Ishikawa (cell line): ENCODE results near the gene MAGI2.

Experiments used
- CEBPB ChIP-seq: IDR thresholded peaks from 2 replicates; pipeline ENCODE4 v1.6.1; 2012
- CREB1 ChIP-seq: IDR thresholded peaks from 2 replicates; pipeline ENCODE4 v1.6.1; 2012; ENCODE audit warnings: low read depth
- EGR1 ChIP-seq: IDR thresholded peaks from 2 replicates; pipeline ENCODE4 v1.6.1; 2012
- EP300 ChIP-seq: IDR thresholded peaks from 2 replicates; pipeline ENCODE4 v1.6.1; 2012; ENCODE audit warnings: borderline replicate concordance
- FOXM1 ChIP-seq: IDR thresholded peaks from 2 replicates; pipeline ENCODE4 v1.6.1; 2012; ENCODE audit warnings: low read depth, borderline replicate concordance
- NFIC ChIP-seq: IDR thresholded peaks from 2 replicates; pipeline ENCODE4 v1.6.1; 2012
- RAD21 ChIP-seq: IDR thresholded peaks from 2 replicates; pipeline ENCODE4 v1.6.1; 2012; ENCODE audit warnings: low read depth
- TAF1 ChIP-seq: IDR thresholded peaks from 2 replicates; pipeline ENCODE4 v1.6.1; 2012; ENCODE audit warnings: low read depth, mild to moderate bottlenecking
- TCF12 ChIP-seq: IDR thresholded peaks from 2 replicates; pipeline ENCODE4 v1.6.1; 2012; ENCODE audit warnings: low read depth
- TEAD4 ChIP-seq: IDR thresholded peaks from 2 replicates; pipeline ENCODE4 v1.6.1; 2012
- YY1 ChIP-seq: IDR thresholded peaks from 2 replicates; pipeline ENCODE4 v1.6.1; 2012; ENCODE audit warnings: low read depth
- ZBTB7A ChIP-seq: IDR thresholded peaks from 2 replicates; pipeline ENCODE4 v1.6.1; 2012; ENCODE audit warnings: low read depth
- TF ChIP-seq, protein P1 (sequence below): IDR thresholded peaks from 2 replicates; pipeline ENCODE4 v1.6.1; 2012; ENCODE audit warnings: low read depth, mild to moderate bottlenecking
- TF ChIP-seq, protein P2 (sequence below): IDR thresholded peaks from 2 replicates; pipeline ENCODE4 v1.6.1; 2012
- TF ChIP-seq, protein P3 (sequence below): IDR thresholded peaks from 2 replicates; pipeline ENCODE4 v1.6.1; 2012

Gene MAGI2

DNA sequence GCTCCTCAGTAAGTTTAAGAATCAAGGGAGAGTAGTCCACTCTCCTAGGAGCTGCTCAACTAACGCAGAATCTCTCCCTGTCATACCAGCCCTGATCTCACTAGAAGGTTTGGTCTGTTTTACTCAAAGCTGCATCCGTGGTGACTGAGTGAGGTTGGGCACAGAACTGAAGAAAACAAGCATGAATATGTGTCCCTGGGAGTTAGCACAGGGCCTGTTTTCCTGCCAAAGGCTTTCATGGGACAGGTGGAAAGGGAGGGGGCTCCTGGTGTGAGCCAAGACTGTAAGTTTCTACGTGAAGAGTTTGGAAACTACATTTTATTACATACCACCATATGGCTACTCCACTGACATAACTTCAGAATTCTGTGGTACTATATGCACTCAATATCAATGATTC lies 705.9 kb downstream of the MAGI2 start:
- TF ChIP-seq, protein P1, sequence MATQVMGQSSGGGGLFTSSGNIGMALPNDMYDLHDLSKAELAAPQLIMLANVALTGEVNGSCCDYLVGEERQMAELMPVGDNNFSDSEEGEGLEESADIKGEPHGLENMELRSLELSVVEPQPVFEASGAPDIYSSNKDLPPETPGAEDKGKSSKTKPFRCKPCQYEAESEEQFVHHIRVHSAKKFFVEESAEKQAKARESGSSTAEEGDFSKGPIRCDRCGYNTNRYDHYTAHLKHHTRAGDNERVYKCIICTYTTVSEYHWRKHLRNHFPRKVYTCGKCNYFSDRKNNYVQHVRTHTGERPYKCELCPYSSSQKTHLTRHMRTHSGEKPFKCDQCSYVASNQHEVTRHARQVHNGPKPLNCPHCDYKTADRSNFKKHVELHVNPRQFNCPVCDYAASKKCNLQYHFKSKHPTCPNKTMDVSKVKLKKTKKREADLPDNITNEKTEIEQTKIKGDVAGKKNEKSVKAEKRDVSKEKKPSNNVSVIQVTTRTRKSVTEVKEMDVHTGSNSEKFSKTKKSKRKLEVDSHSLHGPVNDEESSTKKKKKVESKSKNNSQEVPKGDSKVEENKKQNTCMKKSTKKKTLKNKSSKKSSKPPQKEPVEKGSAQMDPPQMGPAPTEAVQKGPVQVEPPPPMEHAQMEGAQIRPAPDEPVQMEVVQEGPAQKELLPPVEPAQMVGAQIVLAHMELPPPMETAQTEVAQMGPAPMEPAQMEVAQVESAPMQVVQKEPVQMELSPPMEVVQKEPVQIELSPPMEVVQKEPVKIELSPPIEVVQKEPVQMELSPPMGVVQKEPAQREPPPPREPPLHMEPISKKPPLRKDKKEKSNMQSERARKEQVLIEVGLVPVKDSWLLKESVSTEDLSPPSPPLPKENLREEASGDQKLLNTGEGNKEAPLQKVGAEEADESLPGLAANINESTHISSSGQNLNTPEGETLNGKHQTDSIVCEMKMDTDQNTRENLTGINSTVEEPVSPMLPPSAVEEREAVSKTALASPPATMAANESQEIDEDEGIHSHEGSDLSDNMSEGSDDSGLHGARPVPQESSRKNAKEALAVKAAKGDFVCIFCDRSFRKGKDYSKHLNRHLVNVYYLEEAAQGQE: no peak
- no peak for TF ChIP-seq NFIC
- TF ChIP-seq ZBTB7A: no peak
- TF ChIP-seq EP300: no peak
- TF ChIP-seq YY1: no peak
- no peak for TF ChIP-seq EGR1
- no peak for TF ChIP-seq TAF1
- no peak for TF ChIP-seq TCF12
- TF ChIP-seq FOXM1: no peak
- TF ChIP-seq RAD21: no peak
- TF ChIP-seq, protein P2, sequence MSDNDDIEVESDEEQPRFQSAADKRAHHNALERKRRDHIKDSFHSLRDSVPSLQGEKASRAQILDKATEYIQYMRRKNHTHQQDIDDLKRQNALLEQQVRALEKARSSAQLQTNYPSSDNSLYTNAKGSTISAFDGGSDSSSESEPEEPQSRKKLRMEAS: no peak
- TF ChIP-seq, protein P3, sequence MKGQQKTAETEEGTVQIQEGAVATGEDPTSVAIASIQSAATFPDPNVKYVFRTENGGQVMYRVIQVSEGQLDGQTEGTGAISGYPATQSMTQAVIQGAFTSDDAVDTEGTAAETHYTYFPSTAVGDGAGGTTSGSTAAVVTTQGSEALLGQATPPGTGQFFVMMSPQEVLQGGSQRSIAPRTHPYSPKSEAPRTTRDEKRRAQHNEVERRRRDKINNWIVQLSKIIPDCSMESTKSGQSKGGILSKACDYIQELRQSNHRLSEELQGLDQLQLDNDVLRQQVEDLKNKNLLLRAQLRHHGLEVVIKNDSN: no peak
- TF ChIP-seq CREB1: no peak
- no peak for TF ChIP-seq TEAD4
- TF ChIP-seq CEBPB: no peak

- no peak for TF ChIP-seq NFIC
- no peak for TF ChIP-seq CREB1
- TF ChIP-seq, protein P2: no peak
- TF ChIP-seq, protein P3: no peak
- no peak for TF ChIP-seq RAD21
- no peak for TF ChIP-seq EGR1
These were observed 707.2 kb downstream of the MAGI2 start for GRCh38 chr7:78746301-78746700.

DNA sequence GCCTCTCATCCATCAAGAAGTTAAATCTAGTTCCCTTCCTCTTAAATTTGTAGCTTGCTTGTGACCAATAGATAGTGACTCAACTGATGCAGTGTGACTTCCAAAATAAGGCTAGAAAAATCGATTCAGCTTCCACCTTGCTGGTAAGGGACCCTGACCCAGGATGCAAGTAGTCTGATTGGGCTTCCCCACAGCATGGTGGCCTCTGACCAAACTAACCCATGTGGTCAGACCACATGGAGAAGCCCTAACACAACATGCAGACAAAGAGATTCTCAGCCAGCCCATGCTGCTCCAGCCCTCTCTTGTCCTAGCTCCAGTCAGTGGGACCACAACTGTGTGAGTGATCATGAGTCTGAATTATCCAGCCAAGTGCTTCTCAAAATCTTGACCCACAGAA lies 710.8 kb downstream of the MAGI2 start:
- TF ChIP-seq NFIC (no peak), CREB1 (no peak), TEAD4 (no peak), RAD21 (no peak), CEBPB (no peak), YY1 (no peak), ZBTB7A (no peak), EP300 (no peak), TAF1 (no peak), FOXM1 (no peak), TCF12 (no peak)
- TF ChIP-seq, protein P2: no peak
- TF ChIP-seq, protein P1: no peak
- TF ChIP-seq, protein P3: no peak

- no peak for TF ChIP-seq EP300
These were observed 716.9 kb downstream of the MAGI2 start for GRCh38 chr7:78736548-78736947.

DNA sequence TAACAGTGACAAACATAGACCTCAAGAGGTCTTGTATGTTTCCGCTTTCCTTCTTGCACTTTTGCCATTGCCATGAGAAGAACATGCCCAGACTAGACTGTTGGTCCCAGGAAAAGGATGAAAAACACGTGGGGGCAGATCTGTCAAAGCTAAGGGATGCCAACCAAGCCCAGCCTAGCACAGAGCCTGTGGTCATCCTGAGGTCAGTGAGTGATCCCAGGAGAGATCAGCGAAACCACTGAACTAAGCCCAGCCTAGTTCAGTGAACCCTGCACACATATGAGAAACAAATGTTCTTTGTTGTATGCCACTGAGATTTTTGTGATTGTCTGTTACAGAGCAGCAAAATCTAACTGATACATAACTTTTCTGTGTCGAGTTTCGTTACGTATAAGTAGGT lies 718.8 kb downstream of the MAGI2 start:
- TF ChIP-seq FOXM1 (no peak), NFIC (no peak), EP300 (no peak), CEBPB (no peak), TCF12 (no peak), YY1 (no peak), EGR1 (no peak), ZBTB7A (no peak)
- TF ChIP-seq, protein P1: no peak
- TF ChIP-seq, protein P2: no peak
